GM23338 (cell line): ENCODE data around the gene NEK6. TPM values are rescaled to one million over a fixed set of nuclear protein-coding genes. Genes with fewer than 3 reads are reported as not detected.

Source experiments
- ATAC-seq: fragments of 200-7000 bp; cut with Tn5 transposase; 3 replicates; pipeline ENCODE4 v1.9.1; 2020
- DNase-seq: peaks from one replicate; pipeline ENCODE4 v3.0.0-alpha.2; 2015; ENCODE audit warnings: low spot score
- H2AFZ ChIP-seq: fragments of 200-600 bp; sonication (generic); 2 replicates; pipeline ENCODE4 v1.8.0; 2016; ENCODE audit warnings: antibody characterized with exemption, mild to moderate bottlenecking, moderate library complexity
- H3F3A ChIP-seq: fragments of 200-600 bp; sonication (generic); replicated peaks from 2 replicates; pipeline ENCODE4 v1.8.0; 2017; ENCODE audit warnings: antibody characterized with exemption, mixed run types, low read depth
- H3K27ac ChIP-seq: fragments of 200-600 bp; sonication (generic); 2 replicates; pipeline ENCODE4 v1.6.1; 2016; ENCODE audit warnings: low read depth
- H3K27me3 ChIP-seq: fragments of 200-600 bp; sonication (generic); 2 replicates; pipeline ENCODE4 v1.8.0; 2016; ENCODE audit warnings: mild to moderate bottlenecking, mixed run types, moderate library complexity; ENCODE audit not compliant: insufficient read depth
- H3K36me3 ChIP-seq: fragments of 200-600 bp; sonication (generic); 2 replicates; pipeline ENCODE4 v1.8.0; 2016; ENCODE audit warnings: mild to moderate bottlenecking; ENCODE audit not compliant: insufficient read depth
- H3K4me1 ChIP-seq: fragments of 200-600 bp; sonication (generic); 2 replicates; pipeline ENCODE4 v1.8.0; 2016; ENCODE audit warnings: mild to moderate bottlenecking, moderate library complexity; ENCODE audit not compliant: insufficient read depth
- H3K4me2 ChIP-seq: fragments of 200-600 bp; sonication (generic); 2 replicates; pipeline ENCODE4 v1.7.1; 2017; ENCODE audit warnings: mixed run types
- H3K4me3 ChIP-seq: fragments of 200-600 bp; sonication (generic); 2 replicates; pipeline ENCODE4 v1.6.1; 2016; ENCODE audit warnings: mixed run types
- H3K79me2 ChIP-seq: fragments of 200-600 bp; sonication (generic); replicated peaks from 2 replicates; pipeline ENCODE4 v1.8.0; 2017; ENCODE audit warnings: mild to moderate bottlenecking; ENCODE audit not compliant: insufficient read depth
- H3K9me2 ChIP-seq: fragments of 200-600 bp; sonication (generic); 2 replicates; pipeline ENCODE4 v1.8.0; 2017; ENCODE audit not compliant: insufficient read depth
- H4K20me1 ChIP-seq: fragments of 200-600 bp; sonication (generic); replicated peaks from 2 replicates; pipeline ENCODE4 v1.8.0; 2017; ENCODE audit warnings: mild to moderate bottlenecking; ENCODE audit not compliant: insufficient read depth
- H3K27ac Mint-ChIP-seq: 2 replicates; pipeline ENCODE4 v1.8.0; 2020; ENCODE audit warnings: inconsistent platforms, mild to moderate bottlenecking, moderate library complexity, mixed read lengths
- H3K27me3 Mint-ChIP-seq: 3 replicates; pipeline ENCODE4 v1.8.0; 2022; ENCODE audit warnings: low read depth, mild to moderate bottlenecking, moderate library complexity, mixed read lengths, inconsistent platforms; ENCODE audit not compliant: insufficient read depth, poor library complexity
- H3K36me3 Mint-ChIP-seq: 3 replicates; pipeline ENCODE4 v1.8.0; 2021; ENCODE audit warnings: low read depth, mild to moderate bottlenecking, inconsistent platforms, moderate library complexity, mixed read lengths
- H3K4me1 Mint-ChIP-seq: 3 replicates; pipeline ENCODE4 v1.8.0; 2020; ENCODE audit warnings: mild to moderate bottlenecking, inconsistent platforms, mixed read lengths
- H3K4me3 Mint-ChIP-seq: 3 replicates; pipeline ENCODE4 v1.8.0; 2021; ENCODE audit warnings: moderate library complexity, mild to moderate bottlenecking, inconsistent platforms, mixed read lengths
- H3K9me3 Mint-ChIP-seq: 3 replicates; pipeline ENCODE4 v1.8.0; 2020; ENCODE audit warnings: moderate library complexity, mild to moderate bottlenecking, inconsistent platforms, mixed read lengths
- CREB1 ChIP-seq: fragments of 250-450 bp; sonication (Bioruptor Pico); IDR thresholded peaks from 2 replicates; pipeline ENCODE4 v1.5.0; 2020; ENCODE audit warnings: low read depth, mild to moderate bottlenecking, moderate library complexity
- EZH2 ChIP-seq: fragments of 200-600 bp; sonication (generic); IDR thresholded peaks from one replicate; pipeline ENCODE4 v1.8.0; 2017; ENCODE audit warnings: antibody characterized with exemption, mild to moderate bottlenecking, low read depth; ENCODE audit not compliant: unreplicated experiment
- EZH2phosphoT487 ChIP-seq: fragments of 200-600 bp; sonication (generic); IDR thresholded peaks from one replicate; pipeline ENCODE4 v1.8.1; 2018; ENCODE audit warnings: antibody characterized with exemption; ENCODE audit not compliant: unreplicated experiment
- JUNB ChIP-seq: IDR thresholded peaks from one replicate; pipeline ENCODE4 v1.6.1; 2016; ENCODE audit warnings: antibody characterized with exemption; ENCODE audit not compliant: unreplicated experiment
- NANOG ChIP-seq: IDR thresholded peaks from 2 replicates; pipeline ENCODE4 v1.6.1; 2016; ENCODE audit warnings: antibody characterized with exemption, borderline replicate concordance
- POLR2AphosphoS5 ChIP-seq: IDR thresholded peaks from 2 replicates; pipeline ENCODE4 v1.6.1; 2016; ENCODE audit warnings: antibody characterized with exemption, low read depth
- STAT1 ChIP-seq: IDR thresholded peaks from one replicate; pipeline ENCODE4 v1.6.1; 2016; ENCODE audit warnings: antibody characterized with exemption; ENCODE audit not compliant: unreplicated experiment
- ZNF114 ChIP-seq: fragments of 250-450 bp; sonication (Bioruptor Pico); IDR thresholded peaks from 2 replicates; pipeline ENCODE4 v1.5.0; 2020; ENCODE audit warnings: mild to moderate bottlenecking, moderate library complexity
- ZNF331 ChIP-seq: fragments of 250-450 bp; sonication (Bioruptor Pico); IDR thresholded peaks from 2 replicates; pipeline ENCODE4 v1.5.0; 2020; ENCODE audit warnings: low read depth, mild to moderate bottlenecking, moderate library complexity
- polyA plus RNA-seq: library from polyadenylated mRNA; unstranded; fragments of >200 nt; fragmentation: Nextera tagmentation; extraction: Ambion mirVana; gene quantifications from 2 replicates; pipeline ENCODE4 v1.2.1, GENCODE V29; 2016
- total RNA-seq: library from RNA; depleted of rRNA; stranded (reverse); fragments of >200 nt; shearing (Covaris generic); gene quantifications from 2 replicates; pipeline ENCODE4 v1.2.3, GENCODE V29; 2014
- TF ChIP-seq, protein P1 (sequence below): IDR thresholded peaks from 2 replicates; pipeline ENCODE4 v1.6.1; 2016; ENCODE audit warnings: antibody characterized with exemption
- TF ChIP-seq, protein P2 (sequence below): fragments of 250-450 bp; sonication (Bioruptor Pico); IDR thresholded peaks from 2 replicates; pipeline ENCODE4 v1.5.0; 2020; ENCODE audit warnings: mild to moderate bottlenecking, moderate library complexity
- TF ChIP-seq, protein P3 (sequence below): IDR thresholded peaks from one replicate; pipeline ENCODE4 v1.6.1; 2018; ENCODE audit warnings: antibody characterized with exemption; ENCODE audit not compliant: unreplicated experiment
- TF ChIP-seq, protein P4 (sequence below), 2 experiments: fragments of 200-600 bp in 1 of 2; sonication (generic) in 1 of 2; conservative IDR thresholded peaks; 2 replicates each; pipeline versions ENCODE4 v1.5.1 to v1.6.1; 2016 to 2017; ENCODE audit warnings: antibody characterized with exemption in 2 of 2, low read depth in 2 of 2, mild to moderate bottlenecking in 2 of 2, moderate library complexity in 1 of 2

NEK6 gene
- total and polyA plus RNA-seq, 2 experiments from 2014 or later: 8.1 to 11.2 TPM

DNA sequence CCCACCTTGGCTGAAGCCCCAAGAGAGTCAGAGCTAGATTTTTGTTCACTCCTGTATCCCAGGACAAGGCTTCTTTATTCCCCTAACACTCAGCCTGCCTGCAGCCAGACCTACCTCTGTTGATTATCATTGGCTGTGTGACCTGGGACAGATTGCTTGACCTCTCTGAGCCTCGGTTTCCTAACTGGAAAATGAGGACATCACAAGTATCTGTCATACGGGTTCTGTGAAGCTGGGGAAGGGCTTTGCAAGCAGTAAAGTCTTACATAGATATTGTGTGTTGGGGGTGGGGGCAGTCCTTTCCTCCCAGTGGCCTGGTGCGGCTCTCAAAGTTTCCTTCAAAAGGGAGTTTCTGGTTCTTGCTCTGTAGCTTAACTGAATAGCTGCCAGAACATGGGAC is 2.5 kb upstream of the NEK6 start:
- DNase-seq: no peak
- Mint-ChIP-seq H3K27ac (no peak overlapping the region), H3K4me3 (no peak overlapping the region), H3K27me3 (peaks cover 28% of the 10 kb centered on the region), H3K9me3 (no peaks in the 10 kb centered on the region; the same call in 2 of the 3 replicates), H3K36me3 (no peaks in the 10 kb centered on the region; the same call in 1 of the 3 replicates), H3K4me1 (peaks cover 35% of the 10 kb centered on the region)
- Histone ChIP-seq H3K4me2 (no peak overlapping the region), H4K20me1 (no peaks in the 10 kb centered on the region), H3K27ac (no peak overlapping the region), H2AFZ (no peak overlapping the region), H3K4me1 (peaks cover 16% of the 10 kb centered on the region), H3K36me3 (no peaks in the 10 kb centered on the region), H3K27me3 (no peaks in the 10 kb centered on the region), H3F3A (peaks cover 4% of the 10 kb centered on the region; the same call in 1 of the 2 replicates), H3K79me2 (peaks cover 8% of the 10 kb centered on the region), H3K9me2 (no peaks in the 10 kb centered on the region), H3K4me3 (no peak overlapping the region)
- ATAC-seq: no peak
- TF ChIP-seq, protein P1, sequence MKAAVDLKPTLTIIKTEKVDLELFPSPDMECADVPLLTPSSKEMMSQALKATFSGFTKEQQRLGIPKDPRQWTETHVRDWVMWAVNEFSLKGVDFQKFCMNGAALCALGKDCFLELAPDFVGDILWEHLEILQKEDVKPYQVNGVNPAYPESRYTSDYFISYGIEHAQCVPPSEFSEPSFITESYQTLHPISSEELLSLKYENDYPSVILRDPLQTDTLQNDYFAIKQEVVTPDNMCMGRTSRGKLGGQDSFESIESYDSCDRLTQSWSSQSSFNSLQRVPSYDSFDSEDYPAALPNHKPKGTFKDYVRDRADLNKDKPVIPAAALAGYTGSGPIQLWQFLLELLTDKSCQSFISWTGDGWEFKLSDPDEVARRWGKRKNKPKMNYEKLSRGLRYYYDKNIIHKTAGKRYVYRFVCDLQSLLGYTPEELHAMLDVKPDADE: no peak
- no peak for TF ChIP-seq JUNB
- TF ChIP-seq, protein P2, sequence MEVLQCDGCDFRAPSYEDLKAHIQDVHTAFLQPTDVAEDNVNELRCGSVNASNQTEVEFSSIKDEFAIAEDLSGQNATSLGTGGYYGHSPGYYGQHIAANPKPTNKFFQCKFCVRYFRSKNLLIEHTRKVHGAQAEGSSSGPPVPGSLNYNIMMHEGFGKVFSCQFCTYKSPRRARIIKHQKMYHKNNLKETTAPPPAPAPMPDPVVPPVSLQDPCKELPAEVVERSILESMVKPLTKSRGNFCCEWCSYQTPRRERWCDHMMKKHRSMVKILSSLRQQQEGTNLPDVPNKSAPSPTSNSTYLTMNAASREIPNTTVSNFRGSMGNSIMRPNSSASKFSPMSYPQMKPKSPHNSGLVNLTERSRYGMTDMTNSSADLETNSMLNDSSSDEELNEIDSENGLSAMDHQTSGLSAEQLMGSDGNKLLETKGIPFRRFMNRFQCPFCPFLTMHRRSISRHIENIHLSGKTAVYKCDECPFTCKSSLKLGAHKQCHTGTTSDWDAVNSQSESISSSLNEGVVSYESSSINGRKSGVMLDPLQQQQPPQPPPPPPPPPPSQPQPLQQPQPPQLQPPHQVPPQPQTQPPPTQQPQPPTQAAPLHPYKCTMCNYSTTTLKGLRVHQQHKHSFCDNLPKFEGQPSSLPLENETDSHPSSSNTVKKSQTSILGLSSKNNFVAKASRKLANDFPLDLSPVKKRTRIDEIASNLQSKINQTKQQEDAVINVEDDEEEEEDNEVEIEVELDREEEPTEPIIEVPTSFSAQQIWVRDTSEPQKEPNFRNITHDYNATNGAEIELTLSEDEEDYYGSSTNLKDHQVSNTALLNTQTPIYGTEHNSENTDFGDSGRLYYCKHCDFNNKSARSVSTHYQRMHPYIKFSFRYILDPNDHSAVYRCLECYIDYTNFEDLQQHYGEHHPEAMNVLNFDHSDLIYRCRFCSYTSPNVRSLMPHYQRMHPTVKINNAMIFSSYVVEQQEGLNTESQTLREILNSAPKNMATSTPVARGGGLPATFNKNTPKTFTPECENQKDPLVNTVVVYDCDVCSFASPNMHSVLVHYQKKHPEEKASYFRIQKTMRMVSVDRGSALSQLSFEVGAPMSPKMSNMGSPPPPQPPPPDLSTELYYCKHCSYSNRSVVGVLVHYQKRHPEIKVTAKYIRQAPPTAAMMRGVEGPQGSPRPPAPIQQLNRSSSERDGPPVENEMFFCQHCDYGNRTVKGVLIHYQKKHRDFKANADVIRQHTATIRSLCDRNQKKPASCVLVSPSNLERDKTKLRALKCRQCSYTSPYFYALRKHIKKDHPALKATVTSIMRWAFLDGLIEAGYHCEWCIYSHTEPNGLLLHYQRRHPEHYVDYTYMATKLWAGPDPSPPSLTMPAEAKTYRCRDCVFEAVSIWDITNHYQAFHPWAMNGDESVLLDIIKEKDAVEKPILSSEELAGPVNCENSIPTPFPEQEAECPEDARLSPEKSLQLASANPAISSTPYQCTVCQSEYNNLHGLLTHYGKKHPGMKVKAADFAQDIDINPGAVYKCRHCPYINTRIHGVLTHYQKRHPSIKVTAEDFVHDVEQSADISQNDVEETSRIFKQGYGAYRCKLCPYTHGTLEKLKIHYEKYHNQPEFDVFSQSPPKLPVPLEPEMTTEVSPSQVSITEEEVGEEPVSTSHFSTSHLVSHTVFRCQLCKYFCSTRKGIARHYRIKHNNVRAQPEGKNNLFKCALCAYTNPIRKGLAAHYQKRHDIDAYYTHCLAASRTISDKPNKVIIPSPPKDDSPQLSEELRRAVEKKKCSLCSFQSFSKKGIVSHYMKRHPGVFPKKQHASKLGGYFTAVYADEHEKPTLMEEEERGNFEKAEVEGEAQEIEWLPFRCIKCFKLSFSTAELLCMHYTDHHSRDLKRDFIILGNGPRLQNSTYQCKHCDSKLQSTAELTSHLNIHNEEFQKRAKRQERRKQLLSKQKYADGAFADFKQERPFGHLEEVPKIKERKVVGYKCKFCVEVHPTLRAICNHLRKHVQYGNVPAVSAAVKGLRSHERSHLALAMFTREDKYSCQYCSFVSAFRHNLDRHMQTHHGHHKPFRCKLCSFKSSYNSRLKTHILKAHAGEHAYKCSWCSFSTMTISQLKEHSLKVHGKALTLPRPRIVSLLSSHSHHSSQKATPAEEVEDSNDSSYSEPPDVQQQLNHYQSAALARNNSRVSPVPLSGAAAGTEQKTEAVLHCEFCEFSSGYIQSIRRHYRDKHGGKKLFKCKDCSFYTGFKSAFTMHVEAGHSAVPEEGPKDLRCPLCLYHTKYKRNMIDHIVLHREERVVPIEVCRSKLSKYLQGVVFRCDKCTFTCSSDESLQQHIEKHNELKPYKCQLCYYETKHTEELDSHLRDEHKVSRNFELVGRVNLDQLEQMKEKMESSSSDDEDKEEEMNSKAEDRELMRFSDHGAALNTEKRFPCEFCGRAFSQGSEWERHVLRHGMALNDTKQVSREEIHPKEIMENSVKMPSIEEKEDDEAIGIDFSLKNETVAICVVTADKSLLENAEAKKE: no peak
- no peak for TF ChIP-seq CREB1 (CRISPR knock-in tag)
- TF ChIP-seq ZNF331 (CRISPR knock-in tag): no peak
- no peak for TF ChIP-seq NANOG
- TF ChIP-seq EZH2phosphoT487: no peak
- TF ChIP-seq EZH2: no peak
- TF ChIP-seq STAT1: no peak
- TF ChIP-seq, protein P3, sequence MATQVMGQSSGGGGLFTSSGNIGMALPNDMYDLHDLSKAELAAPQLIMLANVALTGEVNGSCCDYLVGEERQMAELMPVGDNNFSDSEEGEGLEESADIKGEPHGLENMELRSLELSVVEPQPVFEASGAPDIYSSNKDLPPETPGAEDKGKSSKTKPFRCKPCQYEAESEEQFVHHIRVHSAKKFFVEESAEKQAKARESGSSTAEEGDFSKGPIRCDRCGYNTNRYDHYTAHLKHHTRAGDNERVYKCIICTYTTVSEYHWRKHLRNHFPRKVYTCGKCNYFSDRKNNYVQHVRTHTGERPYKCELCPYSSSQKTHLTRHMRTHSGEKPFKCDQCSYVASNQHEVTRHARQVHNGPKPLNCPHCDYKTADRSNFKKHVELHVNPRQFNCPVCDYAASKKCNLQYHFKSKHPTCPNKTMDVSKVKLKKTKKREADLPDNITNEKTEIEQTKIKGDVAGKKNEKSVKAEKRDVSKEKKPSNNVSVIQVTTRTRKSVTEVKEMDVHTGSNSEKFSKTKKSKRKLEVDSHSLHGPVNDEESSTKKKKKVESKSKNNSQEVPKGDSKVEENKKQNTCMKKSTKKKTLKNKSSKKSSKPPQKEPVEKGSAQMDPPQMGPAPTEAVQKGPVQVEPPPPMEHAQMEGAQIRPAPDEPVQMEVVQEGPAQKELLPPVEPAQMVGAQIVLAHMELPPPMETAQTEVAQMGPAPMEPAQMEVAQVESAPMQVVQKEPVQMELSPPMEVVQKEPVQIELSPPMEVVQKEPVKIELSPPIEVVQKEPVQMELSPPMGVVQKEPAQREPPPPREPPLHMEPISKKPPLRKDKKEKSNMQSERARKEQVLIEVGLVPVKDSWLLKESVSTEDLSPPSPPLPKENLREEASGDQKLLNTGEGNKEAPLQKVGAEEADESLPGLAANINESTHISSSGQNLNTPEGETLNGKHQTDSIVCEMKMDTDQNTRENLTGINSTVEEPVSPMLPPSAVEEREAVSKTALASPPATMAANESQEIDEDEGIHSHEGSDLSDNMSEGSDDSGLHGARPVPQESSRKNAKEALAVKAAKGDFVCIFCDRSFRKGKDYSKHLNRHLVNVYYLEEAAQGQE: no peak
- no peak for TF ChIP-seq POLR2AphosphoS5
- TF ChIP-seq, protein P4, sequence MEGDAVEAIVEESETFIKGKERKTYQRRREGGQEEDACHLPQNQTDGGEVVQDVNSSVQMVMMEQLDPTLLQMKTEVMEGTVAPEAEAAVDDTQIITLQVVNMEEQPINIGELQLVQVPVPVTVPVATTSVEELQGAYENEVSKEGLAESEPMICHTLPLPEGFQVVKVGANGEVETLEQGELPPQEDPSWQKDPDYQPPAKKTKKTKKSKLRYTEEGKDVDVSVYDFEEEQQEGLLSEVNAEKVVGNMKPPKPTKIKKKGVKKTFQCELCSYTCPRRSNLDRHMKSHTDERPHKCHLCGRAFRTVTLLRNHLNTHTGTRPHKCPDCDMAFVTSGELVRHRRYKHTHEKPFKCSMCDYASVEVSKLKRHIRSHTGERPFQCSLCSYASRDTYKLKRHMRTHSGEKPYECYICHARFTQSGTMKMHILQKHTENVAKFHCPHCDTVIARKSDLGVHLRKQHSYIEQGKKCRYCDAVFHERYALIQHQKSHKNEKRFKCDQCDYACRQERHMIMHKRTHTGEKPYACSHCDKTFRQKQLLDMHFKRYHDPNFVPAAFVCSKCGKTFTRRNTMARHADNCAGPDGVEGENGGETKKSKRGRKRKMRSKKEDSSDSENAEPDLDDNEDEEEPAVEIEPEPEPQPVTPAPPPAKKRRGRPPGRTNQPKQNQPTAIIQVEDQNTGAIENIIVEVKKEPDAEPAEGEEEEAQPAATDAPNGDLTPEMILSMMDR (conservative IDR thresholded peaks at IDR 0.05; ENCODE audit: low read depth in 2 of 2): no peak
- no peak for TF ChIP-seq ZNF114 (CRISPR knock-in tag)
